Myocyte (in vitro differentiated cells): Measurements from ENCODE around the gene NHSL2. TPM values are rescaled to one million over a fixed set of nuclear protein-coding genes. Genes with fewer than 3 reads are reported as not detected.

Experiments used
- DNase-seq: peaks from one replicate; pipeline ENCODE4 v3.0.0-alpha.2; 2012; ENCODE audit warnings: low read depth
- total RNA-seq: library from RNA; depleted of rRNA; stranded (reverse); fragments of >200 nt; gene quantifications from 2 replicates; pipeline ENCODE4 v1.2.3, GENCODE V29; 2014

The NHSL2 gene
- total RNA-seq, 1 donor from 2014 or later: 0.19 TPM

- peak; percentile 84 for DNase-seq
These were observed 216.0 kb downstream of the NHSL2 start for GRCh38 chrX:72126539-72127140.

DNA sequence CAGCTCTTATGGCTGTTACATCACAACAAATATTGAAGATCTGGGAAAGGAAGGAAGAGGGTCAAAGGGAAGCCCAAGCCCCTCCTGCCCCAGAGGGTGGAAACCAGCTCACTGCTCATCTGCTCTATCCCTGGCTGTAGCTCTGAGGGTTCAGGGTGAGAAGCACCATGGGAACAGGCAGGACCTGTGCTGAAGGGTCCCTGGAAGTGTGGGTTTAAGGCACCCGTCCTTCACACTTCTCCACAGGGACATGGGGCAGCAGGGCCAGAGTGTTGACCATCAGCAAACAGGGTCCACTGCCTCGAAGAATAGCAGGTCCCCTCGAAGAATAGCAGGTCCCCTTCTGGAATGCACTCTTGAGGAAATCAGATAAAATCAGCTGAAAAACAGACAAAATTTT lies 216.7 kb downstream of the NHSL2 start:
- DNase-seq: no peak

DNA sequence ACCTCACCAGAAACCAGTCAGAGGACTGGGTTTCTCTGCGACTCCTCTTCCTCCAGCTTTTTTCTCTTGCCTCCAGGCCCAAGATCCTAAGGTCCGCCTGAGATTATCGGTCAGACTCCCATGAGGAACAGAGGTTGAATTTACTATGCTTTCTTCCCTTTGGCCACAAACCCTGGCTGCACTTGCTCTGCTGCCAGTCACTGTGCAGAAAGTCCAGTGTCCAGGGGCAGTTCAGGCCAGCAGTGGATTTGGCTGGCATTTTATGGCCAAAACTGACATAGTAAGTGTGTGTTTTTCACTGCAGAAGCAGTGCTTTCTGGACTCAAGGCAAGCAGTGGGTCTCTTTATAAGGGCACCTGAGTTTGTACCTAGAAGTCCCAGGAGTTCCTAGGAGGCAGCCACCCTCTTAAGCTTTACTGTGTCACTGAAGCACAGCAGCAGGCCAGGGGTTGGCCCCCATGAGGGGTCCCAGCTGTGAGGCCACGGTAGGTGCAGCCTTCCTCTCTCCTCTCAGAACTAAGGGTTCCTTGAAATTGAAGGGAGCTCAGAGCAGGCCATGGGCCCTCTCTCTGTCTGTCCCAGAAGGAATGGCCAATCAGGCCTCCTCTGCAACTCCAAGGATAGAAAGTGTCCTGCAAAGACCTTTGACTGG lies 217.7 kb downstream of the NHSL2 start:
- no peak for DNase-seq

DNA sequence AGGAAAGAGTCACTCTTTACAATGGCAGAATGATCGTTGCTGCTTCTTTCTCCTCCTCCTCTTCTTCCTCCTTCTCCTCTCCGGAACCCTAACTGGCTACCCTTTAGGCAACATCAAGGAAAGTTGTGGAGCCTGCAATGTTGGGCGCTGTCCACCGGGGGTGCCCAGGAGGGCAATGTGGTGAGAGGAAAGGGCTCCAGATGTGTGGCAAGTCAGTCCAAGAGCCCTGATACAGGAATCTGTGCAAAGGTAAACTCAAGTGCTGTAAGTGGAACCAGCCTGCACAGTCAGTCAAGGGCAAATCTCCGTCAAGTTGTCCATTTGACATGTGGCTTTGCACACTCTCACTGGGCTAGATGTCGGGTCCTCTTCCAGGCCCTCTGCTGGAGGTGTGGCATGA lies 218.2 kb downstream of the NHSL2 start:
- no peak for DNase-seq

DNA sequence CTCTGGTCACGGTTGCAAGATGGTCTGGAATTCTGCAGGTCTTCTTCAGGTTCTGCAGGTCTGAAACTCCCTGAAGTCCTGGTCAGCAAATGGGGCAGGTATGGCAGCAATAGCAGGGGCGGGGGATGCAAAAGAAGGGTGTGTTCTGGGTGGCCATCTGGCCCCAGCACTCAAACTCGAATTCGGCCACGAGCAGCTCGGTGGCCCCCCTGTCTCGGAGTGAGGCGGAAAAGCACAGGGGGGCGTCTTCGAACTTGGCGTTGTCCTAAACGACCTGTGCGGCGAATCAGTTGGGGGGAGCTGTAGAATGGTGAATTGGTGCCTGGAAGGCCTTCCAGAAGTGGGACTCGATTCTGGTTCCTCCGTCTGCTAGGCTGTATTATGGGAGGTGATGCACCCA lies 219.0 kb downstream of the NHSL2 start:
- DNase-seq: no peak

DNA sequence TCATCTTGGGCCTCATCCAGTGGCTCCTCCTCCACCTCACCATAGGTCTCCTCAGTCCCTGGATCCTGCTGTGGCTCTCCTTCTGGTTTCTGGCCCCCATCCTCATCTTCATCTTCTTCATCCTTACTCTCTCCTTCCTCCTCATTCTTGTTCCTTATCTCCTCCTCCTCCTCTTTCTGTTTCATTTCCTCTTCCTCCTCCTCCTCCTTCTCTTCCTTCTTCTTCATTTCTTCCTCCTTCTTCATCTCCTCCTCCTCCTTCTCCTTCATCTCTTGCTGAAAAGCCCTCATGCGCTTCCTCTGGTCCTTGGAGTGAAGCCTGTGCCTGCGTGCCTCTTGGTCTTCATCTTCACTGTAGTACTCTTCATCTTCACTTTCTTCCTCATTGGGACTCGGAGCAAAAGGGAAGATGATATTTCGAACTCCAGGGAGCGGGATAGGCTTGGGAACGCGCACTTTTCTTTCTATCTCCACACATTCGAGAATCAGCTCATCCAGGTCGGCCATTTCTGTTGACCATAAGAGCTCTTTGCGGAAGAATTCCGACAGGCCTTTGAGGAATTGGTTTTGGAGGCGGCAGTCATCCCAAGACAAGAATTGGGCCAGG lies 219.6 kb downstream of the NHSL2 start:
- DNase-seq: no peak

- no peak for DNase-seq
These were observed 220.2 kb downstream of the NHSL2 start for GRCh38 chrX:72130762-72131250.

DNA sequence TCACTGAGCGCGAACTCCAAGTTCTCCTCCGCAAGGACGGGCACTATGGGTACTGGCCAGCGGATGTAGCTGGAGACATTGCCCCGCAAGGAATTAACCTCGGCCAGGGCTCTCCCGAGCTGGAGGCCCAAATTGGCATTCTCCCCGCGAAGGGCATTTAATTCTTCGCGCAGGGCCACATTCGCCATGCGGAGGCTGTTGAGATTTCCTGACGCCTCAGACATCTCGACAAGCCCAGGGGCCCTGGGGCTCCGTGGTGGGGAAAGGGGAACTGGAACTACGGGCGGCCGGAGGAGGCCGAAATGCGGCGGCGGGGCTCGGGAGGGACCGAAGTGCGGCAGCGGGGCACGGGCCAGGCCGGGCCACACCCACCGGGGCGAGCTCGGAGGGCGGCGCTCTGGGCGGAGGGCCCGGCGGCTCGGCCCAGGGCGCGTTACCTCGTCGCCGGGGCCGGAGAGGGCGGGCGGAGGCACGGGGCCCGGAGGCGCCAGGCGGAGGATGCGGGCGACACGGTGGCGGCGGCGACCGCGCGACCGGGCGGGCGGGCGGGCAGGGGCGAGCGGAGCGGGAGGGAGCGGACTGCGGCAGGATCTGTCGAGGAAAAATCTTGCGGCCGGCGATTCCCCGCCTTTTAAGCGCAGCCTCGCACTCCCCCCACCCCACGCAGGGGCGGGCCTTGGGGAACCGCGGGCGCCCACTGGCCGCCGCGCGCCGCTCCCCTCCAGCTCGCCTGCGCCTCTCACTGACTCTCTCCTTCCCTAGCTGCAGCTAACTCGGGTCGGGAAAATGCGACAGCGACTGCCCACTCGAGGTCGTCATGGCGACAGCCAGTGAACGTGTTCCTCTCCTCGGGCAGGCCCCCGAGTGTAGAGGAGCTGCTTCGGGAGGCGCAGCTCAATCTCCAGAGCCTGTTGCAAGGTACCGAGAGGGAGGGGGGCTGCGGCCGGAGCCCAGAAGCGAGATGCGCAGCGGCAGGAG lies 221.0 kb downstream of the NHSL2 start, which contains the start of gene RTL5:
Gene RTL5 (minus strand): TSS at position 599 of the 978 bp plus-strand sequence.
- DNase-seq: peak; percentile 89

DNA sequence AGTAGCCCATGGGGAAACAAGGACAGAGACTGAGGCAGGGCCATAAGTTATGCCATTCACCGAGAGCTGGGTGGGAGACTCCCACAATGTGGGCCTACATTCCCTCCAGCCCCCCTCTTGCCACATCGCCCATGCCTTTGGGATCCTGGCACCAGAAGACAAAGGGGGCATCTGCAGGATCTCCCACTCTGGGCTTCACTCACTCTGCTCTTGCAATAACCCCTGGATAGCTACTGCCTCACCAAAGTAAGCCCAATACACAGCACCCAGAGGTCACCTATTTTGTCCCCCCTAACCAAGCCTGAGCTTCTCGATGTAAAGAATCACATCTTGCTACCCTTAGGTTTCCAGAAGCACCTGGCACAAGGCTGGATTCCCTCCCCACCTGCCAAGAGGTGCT lies 221.8 kb downstream of the NHSL2 start:
- DNase-seq: no peak

GRCh38 chrX:72133851-72134546 lies 223.4 kb downstream of the NHSL2 start:
- DNase-seq: no peak

GRCh38 chrX:72137846-72138495 lies 227.3 kb downstream of the NHSL2 start:
- DNase-seq: no peak

- DNase-seq: no peak
These were observed 228.9 kb downstream of the NHSL2 start for GRCh38 chrX:72139538-72139937.

- no peak for DNase-seq
These were observed 230.8 kb downstream of the NHSL2 start for GRCh38 chrX:72141372-72142004.

GRCh38 chrX:72142094-72142793 lies 231.6 kb downstream of the NHSL2 start:
- DNase-seq: peak; percentile 27

- DNase-seq: no peak
These were observed 232.4 kb downstream of the NHSL2 start for GRCh38 chrX:72142794-72143608.

DNA sequence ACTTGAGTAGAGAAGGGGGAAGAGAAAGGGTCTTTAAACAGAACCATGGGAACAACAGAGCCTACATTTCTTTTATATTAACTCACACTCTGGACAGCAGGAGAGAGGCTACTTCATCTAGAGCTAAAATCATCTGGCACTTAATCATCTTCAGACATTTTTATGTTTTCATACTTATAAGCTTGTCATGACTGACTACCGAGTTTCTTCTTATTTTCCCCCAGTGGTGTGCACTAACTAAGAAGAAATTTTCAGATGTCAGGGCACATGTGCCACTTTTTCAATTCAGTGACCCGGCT lies 232.9 kb downstream of the NHSL2 start:
- no peak for DNase-seq

DNA sequence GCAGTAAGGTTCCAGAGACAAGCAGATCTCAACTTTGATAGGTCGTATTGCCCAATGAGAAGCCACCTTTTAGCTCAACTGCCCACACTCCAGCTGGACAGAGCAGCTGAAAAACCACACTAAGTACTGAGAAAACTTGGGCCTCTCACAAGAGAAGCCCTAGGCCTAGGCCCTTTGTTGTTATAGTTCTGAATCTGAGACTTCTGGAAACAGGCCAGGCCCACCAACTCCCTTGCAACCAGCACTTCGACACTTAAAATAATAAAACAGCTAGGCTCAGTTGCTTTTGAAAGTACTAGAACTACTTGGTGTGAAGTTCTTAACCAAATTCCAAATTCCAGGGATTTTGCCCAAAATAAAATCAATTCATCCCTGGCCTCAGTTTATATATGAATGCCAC lies 234.5 kb downstream of the NHSL2 start:
- no peak for DNase-seq

DNA sequence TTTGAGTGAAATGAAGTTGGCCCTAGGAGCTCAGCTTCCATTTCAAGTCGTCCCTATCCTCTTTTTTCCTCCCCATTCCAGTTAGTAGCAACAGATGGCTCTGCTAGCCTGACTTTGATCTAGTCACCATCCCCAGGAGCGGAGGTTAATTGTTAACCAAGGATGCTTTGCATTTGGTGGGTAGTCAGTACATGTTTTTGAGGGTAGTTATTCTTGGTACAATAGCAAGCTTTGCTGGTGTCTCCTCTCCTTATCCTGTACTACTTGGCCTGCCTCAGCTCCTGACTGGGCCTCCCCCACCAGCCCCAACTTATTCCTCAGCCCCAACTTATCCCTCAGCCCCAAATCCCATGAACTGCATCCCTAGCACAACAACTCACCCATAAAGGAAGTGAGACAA lies 235.9 kb downstream of the NHSL2 start:
- no peak for DNase-seq
